HL-60/S4 treated with phorbol 12-myristate 13-acetate at 8.2 ng/mL for 4 days and 3 days (cell line): Measurements from ENCODE around the gene CASK.
"Not testable (repeated sequence)": the region's sequence is repeated elsewhere in the genome, so short reads cannot be mapped to it uniquely, and the experiment has no call there.

Source experiments
- in situ Hi-C: fragments of 300-500 bp; cut with MboI; formaldehyde crosslinking; loops from 2 replicates; pipeline ENCODE4 v1.15.0; 2022; ENCODE audit warnings: low sequenced_read_pairs

CASK gene

DNA sequence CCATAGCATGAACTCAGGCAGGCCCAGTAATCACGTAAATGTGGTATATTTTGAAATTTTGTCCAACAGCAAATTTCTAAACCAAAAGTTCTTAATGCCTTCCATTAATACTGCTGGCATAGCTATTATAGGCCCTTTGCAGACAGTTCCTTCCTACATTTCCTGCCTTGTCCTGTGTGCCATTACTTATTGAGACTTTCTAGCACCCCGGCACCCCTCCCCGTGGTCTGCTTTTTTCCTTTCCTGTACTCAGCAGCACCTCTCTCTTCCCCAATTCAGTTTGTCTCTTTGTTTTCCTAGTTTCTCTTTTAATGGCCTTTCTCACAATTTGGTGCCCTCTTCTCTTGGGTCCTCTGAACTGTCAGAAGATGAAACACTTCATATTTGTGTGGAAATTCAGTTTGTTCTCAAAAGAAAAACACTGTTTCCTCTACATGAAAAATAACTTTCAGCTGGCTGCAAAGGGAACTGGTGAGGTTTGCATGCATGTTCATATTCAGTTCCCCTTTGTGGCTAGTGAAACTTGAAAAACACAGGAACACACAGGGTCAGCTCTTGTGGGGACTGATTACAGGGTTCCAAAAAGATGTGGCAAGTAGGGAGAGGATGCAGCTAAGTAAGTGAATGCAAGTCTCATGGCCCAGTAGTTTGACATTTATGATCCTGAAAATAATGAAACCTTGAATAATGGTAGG lies 217.5 kb downstream of the CASK start:
- in situ Hi-C loops, result no loop called here

DNA sequence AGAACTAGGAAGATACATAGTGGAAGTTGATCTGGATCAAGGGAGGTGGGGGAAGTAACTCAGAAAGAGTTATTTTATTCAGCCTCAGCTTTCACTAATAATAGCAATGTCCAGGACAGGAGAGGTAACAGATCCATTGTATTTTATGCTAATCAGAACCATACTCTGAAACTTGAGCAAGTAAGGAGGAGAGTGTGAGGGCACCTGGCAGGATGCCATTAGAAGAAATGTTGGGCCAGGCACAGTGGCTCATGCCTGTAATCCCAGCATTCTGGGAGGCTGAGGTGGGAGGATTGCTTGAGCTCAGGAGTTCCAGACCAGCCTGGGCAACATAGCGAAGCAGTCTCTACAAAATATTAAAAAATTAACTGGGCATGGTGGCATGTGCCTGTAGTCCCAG lies 218.3 kb downstream of the CASK start:
- in situ Hi-C loops, result no loop called here

DNA sequence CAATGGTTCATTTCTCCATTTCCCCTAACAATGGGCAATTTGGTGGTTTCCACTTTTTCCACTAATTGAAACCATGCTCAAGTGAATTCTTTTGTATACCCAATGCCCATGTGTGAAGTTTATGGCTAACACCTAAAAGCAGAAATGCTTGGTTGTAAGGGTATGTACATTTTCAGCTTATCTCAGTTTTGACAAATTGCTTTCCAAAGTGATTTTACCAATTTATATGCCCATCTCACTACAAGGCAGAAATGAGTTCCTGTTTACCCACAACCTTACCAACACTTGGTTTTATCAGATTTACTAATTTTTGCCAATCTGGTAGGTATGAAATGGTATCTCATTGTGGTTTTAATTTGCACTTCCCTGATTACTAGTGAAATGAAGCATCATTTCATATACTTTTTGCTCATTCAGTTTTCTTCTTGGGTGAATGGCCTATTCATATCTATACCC lies 219.8 kb downstream of the CASK start:
- in situ Hi-C loops, result no loop called here

DNA sequence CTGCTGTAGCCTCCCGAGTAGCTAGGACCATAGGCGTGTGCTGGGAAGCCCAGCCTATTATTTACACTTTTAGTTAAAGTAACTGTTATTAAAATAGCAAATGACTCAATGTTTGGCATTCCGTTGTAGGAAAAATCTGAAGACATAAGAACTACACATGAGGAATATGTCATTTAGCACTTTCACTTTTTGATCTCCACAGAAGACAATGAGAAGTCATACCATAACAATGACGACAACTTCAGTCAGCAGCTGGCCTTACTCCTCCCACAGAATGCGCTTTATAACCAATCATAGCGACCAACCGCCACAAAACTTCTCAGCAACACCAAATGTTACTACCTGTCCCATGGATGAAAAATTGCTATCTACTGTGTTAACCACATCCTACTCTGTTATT lies 227.9 kb downstream of the CASK start:
- in situ Hi-C loops, result no loop called here

DNA sequence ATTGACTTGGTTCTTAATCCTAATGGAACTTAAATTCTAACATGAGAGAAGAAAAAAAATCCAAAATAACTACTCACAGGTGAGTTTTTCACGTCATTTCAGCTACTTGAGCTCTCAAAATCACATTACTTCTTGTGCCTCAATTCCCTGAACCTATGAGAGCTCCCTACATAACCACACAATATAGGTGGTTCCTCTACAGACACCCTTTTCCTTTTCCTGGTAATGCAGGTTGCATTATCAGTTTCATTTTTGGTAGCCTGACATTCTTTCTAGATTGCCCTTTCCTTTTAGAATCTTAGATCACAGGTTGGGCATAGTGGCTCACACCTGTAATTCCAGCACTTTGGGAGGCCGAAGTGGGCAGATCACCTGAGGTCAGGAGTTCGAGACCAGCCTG lies 230.3 kb downstream of the CASK start:
- in situ Hi-C loops, result no loop called here

- in situ Hi-C loops, result no loop called here
Measured at GRCh38 chrX:41692162-41692749, 231.1 kb downstream of the CASK start.

DNA sequence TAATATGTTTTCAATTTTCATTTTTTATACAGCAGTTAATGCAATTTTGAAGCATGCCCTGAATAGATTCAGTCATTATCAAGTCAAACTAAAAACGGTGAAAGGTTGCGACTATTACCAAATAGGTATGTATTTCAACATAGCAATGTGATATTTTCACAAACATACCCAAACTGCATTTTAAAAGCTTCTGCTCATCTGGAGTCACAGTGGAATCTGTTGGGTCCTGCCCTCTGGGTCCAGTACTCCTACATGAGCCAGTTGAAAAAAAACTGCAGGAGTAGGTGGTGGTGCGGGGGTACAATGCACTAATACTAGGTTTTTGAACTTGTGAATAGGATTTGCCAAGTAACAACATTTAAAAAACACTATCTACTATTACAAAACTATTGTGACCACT lies 233.6 kb downstream of the CASK start:
- in situ Hi-C loops, result no loop called here

GRCh38 chrX:41688835-41689234 lies 234.5 kb downstream of the CASK start, which contains the start of gene GPR34:
Gene GPR34, plus strand, starts transcription at chrX:41688973. Its CDS starts 6,661 bp downstream, at chrX:41695634.
- in situ Hi-C loops, result no loop called here

DNA sequence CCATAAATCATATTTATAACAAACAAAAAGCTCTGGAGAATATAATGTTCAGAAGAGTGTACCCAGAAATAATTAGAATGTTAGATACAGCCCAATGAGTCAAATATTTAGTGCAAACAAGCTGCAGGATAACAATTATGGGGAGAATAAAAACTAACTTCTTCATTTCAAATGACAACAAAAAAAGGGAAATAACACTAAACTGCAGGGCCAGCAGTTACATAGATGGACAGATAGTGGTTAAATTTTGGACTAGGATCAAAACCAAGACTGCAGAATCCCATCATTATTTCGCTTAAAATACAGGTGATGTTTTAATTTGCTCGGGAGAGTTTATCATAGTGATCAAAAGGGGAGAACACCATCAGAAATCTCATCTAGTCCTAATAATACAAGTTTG lies 235.2 kb downstream of the CASK start:
- in situ Hi-C loops, result no loop called here

- in situ Hi-C loops, result no loop called here
Measured at GRCh38 chrX:41686788-41687187, 236.6 kb downstream of the CASK start.

- in situ Hi-C loops, result no loop called here
Measured at GRCh38 chrX:41684940-41685339, 238.4 kb downstream of the CASK start.

DNA sequence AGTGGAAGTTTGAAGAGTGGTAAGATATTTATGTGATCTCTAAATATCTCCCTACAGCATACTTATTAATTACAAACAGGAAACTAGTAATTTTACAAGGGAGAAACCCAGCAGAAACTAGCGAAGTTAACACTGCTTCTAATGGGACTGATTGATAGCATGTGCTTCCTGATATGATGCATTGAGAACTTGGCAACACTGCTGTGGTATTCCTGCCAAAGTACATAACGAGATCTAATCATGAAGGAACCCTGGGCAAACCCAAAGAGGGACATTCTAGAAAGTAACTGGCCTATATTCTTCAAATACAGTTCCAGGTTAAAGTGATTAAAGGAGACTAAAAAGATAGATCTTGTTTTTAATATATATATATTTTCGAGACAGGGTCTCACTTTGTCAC lies 239.2 kb downstream of the CASK start:
- in situ Hi-C loops, result no loop called here

DNA sequence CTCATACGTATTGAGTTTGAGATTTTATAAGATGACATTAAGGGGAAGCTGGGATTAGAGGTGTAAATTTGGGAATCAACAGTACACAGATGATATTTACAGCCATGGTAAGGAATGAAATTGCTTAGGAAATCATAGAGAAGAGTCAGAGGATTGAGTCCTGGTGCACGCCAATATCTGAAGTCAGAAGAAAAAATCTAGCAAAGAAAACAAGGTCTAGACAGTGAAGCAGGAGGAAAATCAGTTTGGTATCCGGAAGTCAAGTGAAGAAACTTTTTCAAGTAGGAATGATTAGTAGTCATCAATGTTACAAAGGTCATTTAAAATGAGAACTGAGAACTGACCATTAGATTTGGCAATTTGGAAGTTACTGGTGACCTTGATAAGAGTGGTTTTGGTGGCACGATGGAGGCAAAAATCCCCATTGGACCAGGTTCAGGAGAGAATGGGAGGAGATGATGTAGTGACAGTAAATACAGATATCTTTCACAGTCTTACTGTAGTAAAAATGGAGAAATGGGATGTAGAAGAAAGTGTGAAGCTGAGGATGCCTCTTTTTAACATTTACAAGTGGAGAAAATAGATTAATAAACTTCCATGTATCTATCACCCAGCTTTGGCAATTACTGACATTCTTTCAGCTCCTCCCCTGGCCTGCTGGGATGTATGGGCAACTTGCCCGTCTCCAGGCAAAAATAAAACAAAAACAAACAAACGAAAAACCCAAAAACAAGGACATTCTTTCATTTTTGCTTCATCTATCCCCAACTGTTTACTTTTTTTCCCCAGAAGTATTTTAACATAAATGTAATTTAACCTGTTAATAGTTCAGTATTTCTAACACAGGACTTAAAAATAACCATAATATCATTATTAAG lies 245.9 kb downstream of the CASK start:
- in situ Hi-C loops, result no loop called here

DNA sequence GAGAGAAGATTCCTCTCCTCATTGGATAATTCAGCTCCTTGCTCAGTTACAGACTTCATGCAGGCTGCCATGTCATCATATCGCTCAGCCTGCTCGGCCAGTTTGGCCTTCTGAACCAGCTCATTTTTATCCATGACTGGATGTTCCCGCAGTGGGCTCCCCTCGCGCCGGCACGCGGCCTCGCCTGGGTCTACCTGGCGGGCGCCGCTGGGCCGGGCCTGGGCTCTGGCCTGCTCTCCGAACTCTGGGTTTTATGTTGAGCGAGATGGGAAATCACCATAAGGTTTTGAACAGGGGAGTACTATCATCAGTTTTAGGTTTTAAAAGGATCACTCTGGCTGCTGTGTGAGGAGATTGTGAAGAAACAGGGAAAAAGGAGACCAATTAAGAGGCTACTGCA lies 247.0 kb downstream of the CASK start:
- in situ Hi-C loops, result not testable (repeated sequence)

DNA sequence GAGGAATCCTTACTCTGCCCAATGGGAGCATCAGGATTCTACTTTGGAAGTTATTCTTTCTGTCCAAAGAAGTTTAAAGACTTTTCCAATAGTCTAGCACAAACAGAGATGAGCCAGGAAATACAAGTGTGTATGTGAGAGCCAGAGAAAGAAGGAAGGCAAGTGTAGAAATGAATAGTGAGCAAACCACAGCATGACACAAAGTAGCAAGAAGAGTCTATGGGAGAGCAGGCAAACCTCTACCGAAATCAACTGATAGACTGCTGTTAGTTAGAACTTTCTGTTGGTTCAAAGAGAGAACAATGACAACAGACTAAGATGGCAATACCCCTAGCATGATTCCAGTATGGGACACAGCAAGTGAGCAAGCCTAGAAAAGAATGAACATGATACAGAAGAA lies 250.7 kb downstream of the CASK start:
- in situ Hi-C loops, result no loop called here

DNA sequence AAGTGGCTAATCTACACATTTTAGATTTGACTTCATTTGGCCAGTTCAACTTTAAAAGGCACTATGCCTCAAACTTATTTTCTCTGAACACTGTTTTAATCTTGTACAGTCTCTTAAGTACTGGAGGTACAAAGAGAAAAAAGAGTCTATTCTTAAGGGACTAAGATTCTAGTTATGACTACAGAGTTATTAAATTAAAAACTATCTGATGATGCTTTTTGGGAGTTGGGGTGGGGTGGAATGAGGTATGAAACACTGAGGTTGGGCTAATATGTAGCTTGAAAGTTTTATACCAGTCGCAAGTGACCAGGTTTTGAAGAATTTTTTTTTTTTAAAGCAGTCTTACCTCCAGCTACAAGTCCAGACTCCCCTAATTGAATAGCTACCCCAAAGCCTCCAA lies 252.3 kb downstream of the CASK start:
- in situ Hi-C loops, result no loop called here

- in situ Hi-C loops, result no loop called here
Measured at GRCh38 chrX:41670112-41670511, 253.2 kb downstream of the CASK start.

DNA sequence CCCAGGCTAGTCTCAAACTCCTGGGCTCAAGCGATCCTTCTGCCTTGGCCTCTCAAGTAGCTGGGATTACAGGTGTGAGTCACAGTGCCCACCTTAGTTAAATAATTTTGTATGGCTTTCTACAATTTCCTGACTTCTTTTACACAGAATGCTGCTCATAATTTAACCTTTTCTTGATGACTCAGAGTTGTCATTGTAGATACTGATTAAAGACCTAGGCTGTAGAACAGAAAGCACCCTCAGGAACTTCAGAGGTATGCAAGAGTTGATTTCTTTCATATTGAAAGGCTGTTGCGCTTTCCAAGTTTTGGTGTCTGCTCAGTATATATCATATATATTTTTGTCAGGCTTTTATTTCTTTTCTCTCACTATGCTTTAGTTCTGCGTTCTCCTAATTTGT lies 255.7 kb downstream of the CASK start:
- in situ Hi-C loops, result no loop called here

- in situ Hi-C loops, result no loop called here
Measured at GRCh38 chrX:41666251-41666650, 257.1 kb downstream of the CASK start.

DNA sequence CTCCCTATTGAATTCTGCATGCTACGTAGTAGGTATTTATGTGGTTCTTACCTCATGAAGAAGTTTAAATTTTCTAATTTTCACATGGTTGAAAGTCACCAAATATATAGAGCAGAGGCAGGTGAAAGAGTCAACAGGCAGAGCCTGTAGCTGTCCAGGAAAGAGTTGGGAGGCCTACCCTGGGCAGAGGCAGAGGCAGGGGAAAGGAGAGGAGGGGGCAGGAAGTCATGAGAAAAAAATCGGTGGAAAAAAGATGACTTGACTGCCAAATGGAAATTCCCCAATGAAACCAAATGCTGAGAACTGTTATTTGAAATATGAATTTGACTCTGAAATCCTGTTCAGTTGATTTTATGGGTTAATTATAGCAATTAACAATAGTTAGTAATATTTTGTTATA lies 257.7 kb downstream of the CASK start:
- in situ Hi-C loops, result no loop called here

DNA sequence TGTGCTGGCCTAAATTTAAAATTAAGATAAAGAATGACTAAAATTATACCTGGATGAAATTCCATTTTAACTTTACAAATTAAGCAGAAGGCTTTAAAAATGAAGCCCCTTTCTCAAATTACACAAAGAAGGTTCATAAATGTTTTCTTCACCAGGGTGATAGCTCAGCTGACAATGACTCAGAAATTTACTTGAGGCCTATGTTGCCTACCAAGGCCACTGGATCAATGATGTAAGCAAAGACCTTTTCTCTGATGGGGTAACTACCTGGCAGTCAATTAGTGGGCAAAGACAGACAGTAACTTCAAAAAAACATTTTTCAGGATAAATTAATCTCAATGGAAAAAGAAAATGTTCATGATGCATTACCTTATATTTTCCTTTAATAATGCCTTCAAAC lies 258.4 kb downstream of the CASK start:
- in situ Hi-C loops, result no loop called here

DNA sequence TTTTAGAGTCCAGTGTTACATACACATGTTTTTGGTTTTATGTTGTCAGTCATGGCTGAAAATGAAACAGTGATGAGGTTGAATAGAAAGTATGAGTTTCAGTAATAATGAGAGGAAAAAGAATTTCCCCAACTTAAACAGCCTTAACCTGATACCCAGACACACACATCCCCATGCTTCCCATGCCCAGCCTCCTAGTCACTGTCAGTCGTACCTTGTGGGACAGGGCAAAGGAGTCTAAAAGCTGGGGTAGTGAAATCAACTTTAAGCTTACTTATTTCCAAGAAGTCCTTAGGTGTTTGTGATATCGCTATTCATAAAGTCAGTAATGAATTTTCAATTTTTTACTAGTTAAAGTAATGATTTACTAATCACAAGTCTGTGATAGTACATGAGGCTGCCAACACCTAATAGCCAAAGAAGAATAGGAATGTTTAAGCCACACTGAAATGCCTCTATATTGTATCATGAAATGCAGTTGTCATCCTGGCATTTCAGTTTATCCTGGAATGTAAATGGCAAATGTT lies 258.9 kb downstream of the CASK start:
- in situ Hi-C loops, result no loop called here
